Measurements from ENCODE around the gene A4GNT.
A peak's percentile ranks its signal among the peaks of the same experiment; 100 is the strongest.

- peak in 3 of 7 experiments; percentile 55 to 78 (median 72) for TF ChIP-seq CTCF (IDR thresholded peaks at IDR 0.05)
- no peak for TF ChIP-seq POLR2A (IDR thresholded peaks at IDR 0.05)
- TF ChIP-seq EP300 (IDR thresholded peaks at IDR 0.05) = no peak
- no peak for TF ChIP-seq POLR2AphosphoS5 (IDR thresholded peaks at IDR 0.05)
These were observed 16.9 kb downstream of the A4GNT start, which contains the start of gene DZIP1L for GRCh38 chr3:138114988-138115971.

Data from stomach (tissue), 4 donors.